A549 (cell line): ENCODE measurements around the gene NLRP3.

Experiments used
- CTCF ChIP-seq: fragments of >200 bp; sonication (Bioruptor Twin); formaldehyde crosslinking; IDR thresholded peaks from 3 replicates; pipeline ENCODE4 v1.5.1; 2016
- POLR2A ChIP-seq: IDR thresholded peaks from 2 replicates; pipeline ENCODE4 v1.6.1; 2012; ENCODE audit warnings: mild to moderate bottlenecking, low read length
- REST ChIP-seq: fragments of 200-600 bp; sonication (generic); IDR thresholded peaks from 2 replicates; pipeline ENCODE4 v1.6.1; 2016; ENCODE audit warnings: antibody characterized with exemption, mild to moderate bottlenecking, moderate library complexity

- no peak for TF ChIP-seq CTCF
- no peak for TF ChIP-seq REST
- TF ChIP-seq POLR2A: no peak
Measured at GRCh38 chr1:247442164-247442563, 26.2 kb downstream of the NLRP3 start.
